WI38 (cell line): ENCODE data around the gene RNU4-1.
"Not testable (repeated sequence)": the region's sequence is repeated elsewhere in the genome, so short reads cannot be mapped to it uniquely, and the experiment has no call there.

Experiments used
- H3K4me3 ChIP-seq: 2 replicates; pipeline ENCODE4 v1.5.1; 2011; ENCODE audit warnings: low read depth, mild to moderate bottlenecking, control low read depth, low read length
- TF ChIP-seq, protein P1 (sequence below): IDR thresholded peaks from 2 replicates; pipeline ENCODE4 v1.5.1; 2012; ENCODE audit warnings: low read depth, mild to moderate bottlenecking, control low read depth, low read length

RNU4-1 gene

DNA sequence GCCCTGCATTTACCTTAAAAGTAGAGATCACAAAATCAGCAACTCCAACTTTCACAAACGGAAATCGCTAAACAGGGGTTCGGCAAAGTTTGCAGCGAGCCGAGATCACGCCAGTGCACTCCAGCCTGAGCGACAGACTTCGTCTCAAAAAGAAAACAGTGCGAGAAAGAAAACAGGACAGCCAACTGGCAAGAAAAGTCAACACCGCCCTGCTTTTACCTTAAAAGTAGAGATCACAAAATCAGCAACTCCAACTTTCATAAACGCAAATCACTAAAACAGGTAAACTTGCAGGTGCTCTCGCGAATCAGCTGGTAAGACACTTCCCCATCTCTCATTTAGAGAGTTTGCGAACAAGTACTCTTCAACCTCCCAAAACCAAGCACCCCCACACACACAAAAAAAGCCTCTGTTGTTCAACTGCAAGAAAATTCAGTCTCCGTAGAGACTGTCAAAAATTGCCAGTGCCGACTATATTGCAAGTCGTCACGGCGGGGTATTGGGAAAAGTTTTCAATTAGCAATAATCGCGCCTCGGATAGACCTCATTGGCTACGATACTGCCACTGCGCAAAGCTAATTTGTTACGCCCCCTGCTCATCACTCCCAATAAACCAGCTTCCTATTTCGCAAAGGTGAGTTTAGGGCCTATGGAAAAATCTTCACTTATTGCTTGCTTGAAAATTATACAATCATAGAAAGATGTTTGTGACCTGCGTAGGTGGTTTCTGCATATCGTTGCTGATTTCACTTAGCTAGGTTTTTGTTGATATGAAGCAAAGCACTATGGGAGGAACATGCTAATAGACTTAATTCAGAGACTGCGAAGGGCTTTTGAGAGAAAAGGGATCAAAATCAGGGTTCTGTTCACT lies at the start of gene RNU4-1:
TSS of gene RNU4-1 (minus strand) at position 577 of the 871 bp plus-strand sequence.
- H3K4me3 ChIP-seq, result peak within 1 kb of the TSS; percentile 64
- TF ChIP-seq, protein P1, sequence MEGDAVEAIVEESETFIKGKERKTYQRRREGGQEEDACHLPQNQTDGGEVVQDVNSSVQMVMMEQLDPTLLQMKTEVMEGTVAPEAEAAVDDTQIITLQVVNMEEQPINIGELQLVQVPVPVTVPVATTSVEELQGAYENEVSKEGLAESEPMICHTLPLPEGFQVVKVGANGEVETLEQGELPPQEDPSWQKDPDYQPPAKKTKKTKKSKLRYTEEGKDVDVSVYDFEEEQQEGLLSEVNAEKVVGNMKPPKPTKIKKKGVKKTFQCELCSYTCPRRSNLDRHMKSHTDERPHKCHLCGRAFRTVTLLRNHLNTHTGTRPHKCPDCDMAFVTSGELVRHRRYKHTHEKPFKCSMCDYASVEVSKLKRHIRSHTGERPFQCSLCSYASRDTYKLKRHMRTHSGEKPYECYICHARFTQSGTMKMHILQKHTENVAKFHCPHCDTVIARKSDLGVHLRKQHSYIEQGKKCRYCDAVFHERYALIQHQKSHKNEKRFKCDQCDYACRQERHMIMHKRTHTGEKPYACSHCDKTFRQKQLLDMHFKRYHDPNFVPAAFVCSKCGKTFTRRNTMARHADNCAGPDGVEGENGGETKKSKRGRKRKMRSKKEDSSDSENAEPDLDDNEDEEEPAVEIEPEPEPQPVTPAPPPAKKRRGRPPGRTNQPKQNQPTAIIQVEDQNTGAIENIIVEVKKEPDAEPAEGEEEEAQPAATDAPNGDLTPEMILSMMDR, result no peak

DNA sequence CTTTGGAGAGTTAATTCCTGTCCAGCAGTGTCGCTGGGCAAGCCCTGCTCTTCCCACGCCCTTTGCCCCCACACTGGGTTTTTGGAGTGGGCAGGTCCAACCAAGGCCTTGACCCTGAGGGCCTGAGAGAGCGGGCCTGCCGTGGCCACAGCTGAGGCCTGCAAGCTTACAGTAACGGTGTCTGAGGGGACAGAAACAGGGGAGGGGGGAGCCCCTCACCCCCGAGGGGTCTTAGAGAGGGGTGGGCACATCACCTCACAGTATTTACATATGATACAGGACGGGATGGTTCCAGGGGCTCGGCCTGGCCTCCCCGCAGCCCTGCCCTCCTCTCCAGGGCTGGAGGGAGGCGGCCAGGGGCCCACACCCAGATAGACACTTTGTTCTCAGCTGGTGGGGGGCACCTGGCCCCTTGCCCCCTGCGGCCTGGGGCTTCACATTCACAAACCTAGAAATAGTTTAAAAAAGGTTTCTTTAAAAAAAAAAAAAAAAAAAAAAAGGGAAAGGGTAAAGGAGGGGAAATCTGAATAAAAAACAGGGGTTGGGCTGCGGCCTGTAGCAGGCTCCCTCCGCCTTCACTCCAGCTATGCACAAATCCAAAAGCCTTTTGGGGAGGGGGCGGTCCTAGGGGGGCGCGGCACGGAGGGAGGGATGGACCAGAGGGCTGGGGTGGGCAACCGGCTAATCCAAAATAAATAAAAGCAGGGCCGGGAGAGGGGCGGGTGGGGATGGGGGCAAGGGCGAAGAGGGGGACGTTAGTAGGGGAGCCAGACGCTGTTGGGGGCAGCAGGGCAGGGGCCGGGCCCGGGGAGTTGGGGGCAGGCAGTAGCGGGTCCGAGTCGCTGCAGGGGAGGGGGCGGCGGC lies 49.4 kb upstream of the RNU4-1 start:
- H3K4me3 ChIP-seq, result no peak overlapping the region
- TF ChIP-seq, protein P1, result no peak

DNA sequence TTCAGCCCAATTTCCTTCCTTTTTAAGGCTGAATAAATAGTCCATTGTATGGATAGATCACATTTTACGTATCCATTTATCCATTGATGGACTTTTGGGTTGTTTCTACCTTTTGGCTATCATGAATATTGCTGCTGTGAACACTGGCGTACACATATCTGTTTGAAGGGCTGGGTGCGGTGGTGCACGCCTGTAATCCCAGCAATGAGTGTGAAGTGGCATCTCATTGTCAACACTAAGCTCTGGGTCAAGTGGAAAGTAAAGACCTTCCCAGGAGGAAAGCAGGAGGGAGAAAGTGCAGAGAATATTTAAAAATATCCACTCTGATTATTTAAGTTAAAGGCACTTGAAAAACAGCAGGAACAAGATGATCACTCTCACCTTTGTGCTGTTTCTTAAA lies 46.2 kb upstream of the RNU4-1 start:
- no peak overlapping the region for H3K4me3 ChIP-seq
- TF ChIP-seq, protein P1, result no peak

DNA sequence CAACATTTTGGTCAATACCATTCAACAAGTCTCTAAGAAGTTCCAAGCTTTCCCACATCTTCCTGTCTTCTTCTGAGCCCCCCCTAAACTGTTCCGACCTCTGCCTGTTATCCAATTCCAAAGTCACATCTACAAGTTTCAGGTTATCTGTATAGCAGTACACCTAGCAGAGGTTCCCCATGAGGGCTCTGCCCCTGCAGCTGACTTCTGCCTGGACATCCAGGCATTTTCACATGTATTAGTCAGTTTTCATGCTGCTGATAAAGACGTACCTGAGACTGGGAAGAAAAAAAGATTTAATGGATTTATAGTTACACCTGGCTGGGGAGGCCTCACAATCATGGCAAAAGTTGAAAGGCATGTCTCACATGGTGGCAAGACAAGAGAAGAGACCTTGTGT lies 44.7 kb upstream of the RNU4-1 start:
- no peak overlapping the region for H3K4me3 ChIP-seq

DNA sequence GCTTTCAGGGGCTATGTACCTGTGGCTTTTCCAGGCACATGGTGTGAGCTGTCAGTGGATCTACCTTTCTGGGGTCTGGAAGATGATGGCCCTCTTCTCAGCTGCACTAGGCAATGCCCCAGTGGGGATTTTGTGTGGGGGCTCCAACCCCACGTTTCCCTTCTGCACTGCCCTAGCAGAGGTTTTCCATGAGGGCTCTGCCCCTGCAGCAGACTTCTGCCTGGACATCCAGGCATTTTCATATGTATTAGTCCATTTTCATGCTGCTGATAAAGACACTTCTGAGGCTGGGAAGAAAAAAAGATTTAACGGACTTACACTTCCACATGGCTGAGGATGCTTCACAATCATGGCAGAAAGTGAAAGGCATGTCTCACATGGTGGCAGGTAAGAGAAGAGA lies 43.4 kb upstream of the RNU4-1 start:
- H3K4me3 ChIP-seq, result not testable (repeated sequence)

More for the DNA sequence above, 44.7 kb upstream of the RNU4-1 start:
- TF ChIP-seq, protein P1, result no peak

DNA sequence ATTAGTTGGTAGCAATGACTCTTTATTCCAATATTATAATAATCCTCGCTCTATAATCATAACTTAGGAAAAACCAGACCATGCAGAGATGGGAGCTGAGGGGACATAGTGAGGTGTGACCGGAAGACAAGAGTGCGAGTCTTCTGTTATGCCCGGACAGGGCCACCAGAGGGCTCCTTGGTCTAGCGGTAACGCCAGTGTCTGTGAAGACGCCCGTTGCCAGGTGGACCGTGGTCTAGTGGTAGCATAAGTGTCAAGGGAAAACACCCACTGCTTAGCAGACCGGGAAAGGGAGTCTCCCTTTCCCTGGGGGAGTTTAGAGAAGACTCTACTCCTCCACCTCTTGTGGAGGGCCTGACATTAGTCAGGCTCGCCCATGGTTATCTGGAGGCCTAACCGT lies 42.4 kb upstream of the RNU4-1 start:
- TF ChIP-seq, protein P1, result peak; percentile 59
- H3K4me3 ChIP-seq, result not testable (repeated sequence)

DNA sequence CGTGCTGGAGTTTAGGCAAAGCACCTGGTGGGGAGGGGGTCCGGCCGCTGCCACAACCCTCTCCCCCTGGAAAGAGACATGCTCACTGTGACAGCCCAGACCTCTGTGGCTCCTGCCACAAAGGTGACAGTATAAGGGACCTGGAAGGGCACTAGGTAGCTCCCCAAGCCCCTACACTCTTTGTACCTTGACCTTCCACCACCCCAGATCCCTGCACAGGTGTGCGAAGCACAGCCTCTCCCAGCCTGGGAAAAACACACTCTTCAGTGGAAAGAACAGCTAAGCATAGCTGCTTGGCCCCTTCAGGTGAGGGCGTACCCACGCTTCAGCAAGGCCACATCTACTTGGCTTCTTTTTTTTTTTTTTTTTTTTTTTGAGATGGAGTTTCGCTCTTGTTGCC lies 39.5 kb upstream of the RNU4-1 start:
- no peak overlapping the region for H3K4me3 ChIP-seq
- TF ChIP-seq, protein P1, result no peak
